Activated B cell treated with CpG ODN at 0.5 μM for 24 hours (primary cell): ENCODE data around the gene SLC35A2. TPM values are rescaled to one million over a fixed set of nuclear protein-coding genes. Genes with fewer than 3 reads are reported as not detected.
A peak's percentile ranks its signal among the peaks of the same experiment; 100 is the strongest.

Experiments used
- ATAC-seq: fragments of 200-7000 bp; cut with Tn5 transposase; one replicate; pipeline ENCODE4 v1.10.0; 2021; ENCODE audit warnings: low read depth, mild to moderate bottlenecking, moderate library complexity
- CTCF ChIA-PET: fragments of 350-600 bp; sonication (Branson Sonifier 250); formaldehyde crosslinking; loops from one replicate; lab custom pipeline; 2021; ENCODE audit warnings: antibody characterized with exemption; lab: Charles Lee
- POLR2A ChIA-PET: fragments of 350-600 bp; sonication (Branson Sonifier 250); formaldehyde crosslinking; loops from one replicate; lab custom pipeline; 2021; ENCODE audit warnings: antibody characterized with exemption; lab: Charles Lee
- DNase-seq: peaks from one replicate; pipeline ENCODE4 v3.0.0; 2022
- H3K27ac Mint-ChIP-seq: one replicate; pipeline ENCODE4 v1.8.0; 2020; ENCODE audit warnings: mixed read lengths
- H3K27me3 Mint-ChIP-seq: one replicate; pipeline ENCODE4 v1.8.0; 2021; ENCODE audit warnings: mixed read lengths
- H3K36me3 Mint-ChIP-seq: one replicate; pipeline ENCODE4 v1.8.0; 2021; ENCODE audit warnings: low read depth, mixed read lengths
- H3K4me1 Mint-ChIP-seq: one replicate; pipeline ENCODE4 v1.8.0; 2021; ENCODE audit warnings: mixed read lengths
- H3K4me3 Mint-ChIP-seq: one replicate; pipeline ENCODE4 v1.8.0; 2020; ENCODE audit warnings: mild to moderate bottlenecking, mixed read lengths
- H3K9me3 Mint-ChIP-seq: one replicate; pipeline ENCODE4 v1.8.0; 2020; ENCODE audit warnings: mixed read lengths
- CTCF ChIP-seq: fragments of 200-600 bp; IDR thresholded peaks from one replicate; pipeline ENCODE4 v1.8.0; 2022; ENCODE audit warnings: antibody characterized with exemption, mild to moderate bottlenecking
- intact Hi-C: fragments of 100-400 bp; cut with micrococcal nuclease; formaldehyde crosslinking; loops from one replicate; pipeline ENCODE4 v1.15.1; 2024
- total RNA-seq: library from RNA; stranded (reverse); gene quantifications from 2 replicates; pipeline ENCODE4 v1.2.3, GENCODE V29; 2022

Gene SLC35A2
- total RNA-seq, 1 donor from 2014 or later = 17.3 TPM

GRCh38 chrX:48942895-48943294, 31.4 kb upstream of the SLC35A2 start:
- Mint-ChIP-seq H3K27me3 (no peaks in the 10 kb centered on the region), H3K9me3 (no peaks in the 10 kb centered on the region), H3K36me3 (peaks cover 34% of the 10 kb centered on the region), H3K4me3 (no peak overlapping the region), H3K27ac (peak overlapping the region; percentile 78), H3K4me1 (peaks cover 70% of the 10 kb centered on the region)
- ATAC-seq (no peak), DNase-seq (no peak)
- intact Hi-C loops = no loop called here
- TF ChIP-seq CTCF = no peak
- CTCF ChIA-PET = interaction anchor here (0.9 to 1.3 kb wide), 2 partner anchors 15 to 27 kb away, joined by 3 read pairs; no protein-coding TSS in a partner anchor
- POLR2A ChIA-PET = interaction anchor here (1.2 to 17.9 kb wide), 4 partner anchors 14 to 266 kb away, joined by 3 to 718 read pairs (median 52); partner anchors contain the start of genes OTUD5, PIM2, PQBP1 and SLC35A2

- peak overlapping the region; percentile 98 for H3K27ac Mint-ChIP-seq
- ChIA-PET POLR2A (interaction anchor here (1.0 to 17.9 kb wide), 11 partner anchors 14 to 366 kb away, joined by 3 to 718 read pairs (median 9); partner anchors contain the start of genes GRIPAP1, HDAC6, OTUD5 and PIM2), CTCF (interaction anchor here (1.0 to 2.5 kb wide), 2 partner anchors 28 to 49 kb away, joined by 3 to 9 read pairs; no protein-coding TSS in a partner anchor)
- H3K4me1 Mint-ChIP-seq = peaks cover 83% of the 10 kb centered on the region
- no peak overlapping the region for H3K4me3 Mint-ChIP-seq
- H3K9me3 Mint-ChIP-seq = no peaks in the 10 kb centered on the region
- ATAC-seq (no peak), DNase-seq (no peak)
- TF ChIP-seq CTCF = no peak
- intact Hi-C loops = no loop called here
- H3K36me3 Mint-ChIP-seq = peaks cover 33% of the 10 kb centered on the region
- no peaks in the 10 kb centered on the region for H3K27me3 Mint-ChIP-seq
These were observed 29.0 kb upstream of the SLC35A2 start for GRCh38 chrX:48940404-48940955.

GRCh38 chrX:48939524-48940228, 28.2 kb upstream of the SLC35A2 start:
- Mint-ChIP-seq H3K9me3 (no peaks in the 10 kb centered on the region), H3K4me3 (peak overlapping the region; percentile 57), H3K4me1 (peaks cover 91% of the 10 kb centered on the region), H3K27me3 (no peaks in the 10 kb centered on the region), H3K27ac (peak overlapping the region; percentile 98), H3K36me3 (peaks cover 40% of the 10 kb centered on the region)
- peak; percentile 26 for ATAC-seq
- CTCF ChIA-PET = interaction anchor here (1.0 to 2.5 kb wide), 3 partner anchors 19 to 48 kb away, joined by 3 to 9 read pairs (median 3); no protein-coding TSS in a partner anchor
- intact Hi-C loops = loop anchor here (1.0 to 10.0 kb wide), 3 partner anchors 42 to 365 kb away; partner anchors contain the start of genes PPP1R3F, PQBP1, RBM3 and TIMM17B
- POLR2A ChIA-PET = interaction anchor here (0.8 to 17.9 kb wide), 15 partner anchors 13 to 400 kb away, joined by 3 to 718 read pairs (median 9); partner anchors contain the start of genes GRIPAP1, HDAC6, OTUD5 and PIM2
- TF ChIP-seq CTCF = no peak
- DNase-seq = no peak

- ChIA-PET CTCF (interaction anchor here (0.8 to 2.7 kb wide), 6 partner anchors 11 to 290 kb away, joined by 3 to 14 read pairs (median 8); partner anchors contain the start of genes PQBP1 and TIMM17B), POLR2A (interaction anchor here (0.6 to 17.9 kb wide), 19 partner anchors 12 to 400 kb away, joined by 3 to 718 read pairs (median 6); partner anchors contain the start of genes GRIPAP1, HDAC6, OTUD5 and PIM2)
- H3K27ac Mint-ChIP-seq = peak overlapping the region; percentile 98
- no peaks in the 10 kb centered on the region for H3K9me3 Mint-ChIP-seq
- H3K36me3 Mint-ChIP-seq = peaks cover 45% of the 10 kb centered on the region
- TF ChIP-seq CTCF = no peak
- H3K4me3 Mint-ChIP-seq = peak overlapping the region; percentile 75
- intact Hi-C loops = loop anchor here (1.0 to 10.0 kb wide), 3 partner anchors 42 to 364 kb away; partner anchors contain the start of genes PPP1R3F, PQBP1, RBM3 and TIMM17B
- H3K4me1 Mint-ChIP-seq = peaks cover 94% of the 10 kb centered on the region
- H3K27me3 Mint-ChIP-seq = no peaks in the 10 kb centered on the region
- ATAC-seq (peak; percentile 38), DNase-seq (peak; percentile 42)
These were observed 27.4 kb upstream of the SLC35A2 start for GRCh38 chrX:48938721-48939425.
